Measurements from ENCODE around the gene WWC1. TPM values are rescaled to one million over a fixed set of nuclear protein-coding genes. Genes with fewer than 3 reads are reported as not detected.
"Not testable (repeated sequence)": the region's sequence is repeated elsewhere in the genome, so short reads cannot be mapped to it uniquely, and the experiment has no call there.

The WWC1 gene
- total RNA-seq, 1 donor from 2014 or later = 48.6 TPM

- Mint-ChIP-seq H3K4me1 (ENCODE audit: low read depth, unreplicated experiment) (peaks cover 33% of the 10 kb centered on the region), H3K36me3 (ENCODE audit: low read depth, unreplicated experiment) (peaks cover 13% of the 10 kb centered on the region), H3K9me3 (ENCODE audit: unreplicated experiment) (no peaks in the 10 kb centered on the region), H3K27ac (ENCODE audit: unreplicated experiment) (no peak overlapping the region), H3K27me3 (ENCODE audit: low read depth, unreplicated experiment) (no peaks in the 10 kb centered on the region), H3K4me3 (ENCODE audit: unreplicated experiment) (no peak overlapping the region)
- H3K4me1 ChIP-seq (ENCODE audit: insufficient read depth, low read length) = peaks cover 11% of the 10 kb centered on the region
- H4K20me1 ChIP-seq (ENCODE audit: insufficient read depth, low read length) = no peaks in the 10 kb centered on the region
- no peak overlapping the region for H3K4me2 ChIP-seq (ENCODE audit: low read length)
- no peak overlapping the region for H2AFZ ChIP-seq (ENCODE audit: low read depth, low read length)
- peaks cover 2% of the 10 kb centered on the region for H3K79me2 ChIP-seq (ENCODE audit: insufficient read depth, low read length)
- FAIRE-seq (no peak), DNase-seq (ENCODE audit: low read depth) (no peak)
- no peaks in the 10 kb centered on the region for H3K9me3 ChIP-seq (ENCODE audit: insufficient read depth, low read depth, low read length)
- no peak overlapping the region for H3K9ac ChIP-seq (ENCODE audit: low read length)
- no peak overlapping the region for H3K27ac ChIP-seq (ENCODE audit: low read depth, low read length)
- H3K36me3 ChIP-seq (ENCODE audit: insufficient read depth, low read length) = no peaks in the 10 kb centered on the region
- TF ChIP-seq CTCF (IDR thresholded peaks at IDR 0.05; ENCODE audit: insufficient read depth, low read depth, low read length) = no peak
- H3K27me3 ChIP-seq (ENCODE audit: insufficient read depth, low read length) = no peaks in the 10 kb centered on the region
- H3K4me3 ChIP-seq (ENCODE audit: insufficient read depth, low read depth, low read length) = no peak overlapping the region
Measured at GRCh38 chr5:168307022-168307421, 15.6 kb downstream of the WWC1 start.

- peaks cover 2% of the 10 kb centered on the region for H3K79me2 ChIP-seq (ENCODE audit: insufficient read depth, low read length)
- no peak overlapping the region for H3K27ac ChIP-seq (ENCODE audit: low read depth, low read length)
- no peaks in the 10 kb centered on the region for H3K9me3 Mint-ChIP-seq (ENCODE audit: unreplicated experiment)
- no peaks in the 10 kb centered on the region for H3K36me3 ChIP-seq (ENCODE audit: insufficient read depth, low read length)
- no peaks in the 10 kb centered on the region for H3K27me3 ChIP-seq (ENCODE audit: insufficient read depth, low read length)
- H3K4me3 ChIP-seq (ENCODE audit: insufficient read depth, low read depth, low read length) = no peak overlapping the region
- H2AFZ ChIP-seq (ENCODE audit: low read depth, low read length) = no peak overlapping the region
- H3K9ac ChIP-seq (ENCODE audit: low read length) = no peak overlapping the region
- no peaks in the 10 kb centered on the region for H3K27me3 Mint-ChIP-seq (ENCODE audit: low read depth, unreplicated experiment)
- DNase-seq (ENCODE audit: low read depth) (no peak), FAIRE-seq (no peak)
- H3K4me1 ChIP-seq (ENCODE audit: insufficient read depth, low read length) = peaks cover 7% of the 10 kb centered on the region
- no peaks in the 10 kb centered on the region for H4K20me1 ChIP-seq (ENCODE audit: insufficient read depth, low read length)
- no peaks in the 10 kb centered on the region for H3K9me3 ChIP-seq (ENCODE audit: insufficient read depth, low read depth, low read length)
- no peak overlapping the region for H3K4me3 Mint-ChIP-seq (ENCODE audit: unreplicated experiment)
- peaks cover 27% of the 10 kb centered on the region for H3K4me1 Mint-ChIP-seq (ENCODE audit: low read depth, unreplicated experiment)
- peaks cover 9% of the 10 kb centered on the region for H3K36me3 Mint-ChIP-seq (ENCODE audit: low read depth, unreplicated experiment)
- H3K4me2 ChIP-seq (ENCODE audit: low read length) = no peak overlapping the region
- TF ChIP-seq CTCF (IDR thresholded peaks at IDR 0.05; ENCODE audit: insufficient read depth, low read depth, low read length) = no peak
- no peak for TF ChIP-seq EZH2 (IDR thresholded peaks at IDR 0.05; ENCODE audit: insufficient read depth, low read length)
- H3K27ac Mint-ChIP-seq (ENCODE audit: unreplicated experiment) = no peak overlapping the region
Measured at GRCh38 chr5:168307925-168308584, 16.6 kb downstream of the WWC1 start.

GRCh38 chr5:168308976-168309598 lies 17.6 kb downstream of the WWC1 start:
- Mint-ChIP-seq H3K27ac (ENCODE audit: unreplicated experiment) (no peak overlapping the region), H3K4me3 (ENCODE audit: unreplicated experiment) (no peak overlapping the region), H3K27me3 (ENCODE audit: low read depth, unreplicated experiment) (no peaks in the 10 kb centered on the region), H3K4me1 (ENCODE audit: low read depth, unreplicated experiment) (peaks cover 33% of the 10 kb centered on the region), H3K36me3 (ENCODE audit: low read depth, unreplicated experiment) (peaks cover 6% of the 10 kb centered on the region), H3K9me3 (ENCODE audit: unreplicated experiment) (no peaks in the 10 kb centered on the region)
- Histone ChIP-seq H3K79me2 (ENCODE audit: insufficient read depth, low read length) (peaks cover 2% of the 10 kb centered on the region), H3K27me3 (ENCODE audit: insufficient read depth, low read length) (no peaks in the 10 kb centered on the region), H3K36me3 (ENCODE audit: insufficient read depth, low read length) (no peaks in the 10 kb centered on the region), H3K4me1 (ENCODE audit: insufficient read depth, low read length) (peaks cover 5% of the 10 kb centered on the region), H2AFZ (ENCODE audit: low read depth, low read length) (no peak overlapping the region), H3K4me2 (ENCODE audit: low read length) (no peak overlapping the region), H3K4me3 (ENCODE audit: insufficient read depth, low read depth, low read length) (no peak overlapping the region), H3K9ac (ENCODE audit: low read length) (no peak overlapping the region), H3K9me3 (ENCODE audit: insufficient read depth, low read depth, low read length) (no peaks in the 10 kb centered on the region), H4K20me1 (ENCODE audit: insufficient read depth, low read length) (no peaks in the 10 kb centered on the region), H3K27ac (ENCODE audit: low read depth, low read length) (no peak overlapping the region)
- TF ChIP-seq EZH2 (IDR thresholded peaks at IDR 0.05; ENCODE audit: insufficient read depth, low read length) = no peak
- TF ChIP-seq CTCF (IDR thresholded peaks at IDR 0.05; ENCODE audit: insufficient read depth, low read depth, low read length) = no peak
- FAIRE-seq (no peak), DNase-seq (ENCODE audit: low read depth) (no peak)

GRCh38 chr5:168310541-168310940 lies 19.1 kb downstream of the WWC1 start:
- not testable (repeated sequence) for H3K9me3 ChIP-seq (ENCODE audit: insufficient read depth, low read depth, low read length); H3K79me2 ChIP-seq (ENCODE audit: insufficient read depth, low read length); H3K4me3 Mint-ChIP-seq (ENCODE audit: unreplicated experiment); H3K27ac ChIP-seq (ENCODE audit: low read depth, low read length); H3K27me3 Mint-ChIP-seq (ENCODE audit: low read depth, unreplicated experiment); H4K20me1 ChIP-seq (ENCODE audit: insufficient read depth, low read length); H3K4me2 ChIP-seq (ENCODE audit: low read length); H3K4me3 ChIP-seq (ENCODE audit: insufficient read depth, low read depth, low read length); H3K27ac Mint-ChIP-seq (ENCODE audit: unreplicated experiment); DNase-seq (ENCODE audit: low read depth); H3K9ac ChIP-seq (ENCODE audit: low read length); H2AFZ ChIP-seq (ENCODE audit: low read depth, low read length); H3K27me3 ChIP-seq (ENCODE audit: insufficient read depth, low read length); H3K36me3 ChIP-seq (ENCODE audit: insufficient read depth, low read length); H3K36me3 Mint-ChIP-seq (ENCODE audit: low read depth, unreplicated experiment); H3K9me3 Mint-ChIP-seq (ENCODE audit: unreplicated experiment); FAIRE-seq
- peaks cover 17% of the 10 kb centered on the region for H3K4me1 ChIP-seq (ENCODE audit: insufficient read depth, low read length)
- peaks cover 38% of the 10 kb centered on the region for H3K4me1 Mint-ChIP-seq (ENCODE audit: low read depth, unreplicated experiment)
